GM23338 (cell line): ENCODE measurements around the gene SSH2. TPM values are rescaled to one million over a fixed set of nuclear protein-coding genes. Genes with fewer than 3 reads are reported as not detected.

Experiments used
- EZH2phosphoT487 ChIP-seq: fragments of 200-600 bp; sonication (generic); IDR thresholded peaks from one replicate; pipeline ENCODE4 v1.8.1; 2018; ENCODE audit warnings: antibody characterized with exemption; ENCODE audit not compliant: unreplicated experiment
- JUNB ChIP-seq: IDR thresholded peaks from one replicate; pipeline ENCODE4 v1.6.1; 2016; ENCODE audit warnings: antibody characterized with exemption; ENCODE audit not compliant: unreplicated experiment
- NANOG ChIP-seq: IDR thresholded peaks from 2 replicates; pipeline ENCODE4 v1.6.1; 2016; ENCODE audit warnings: antibody characterized with exemption, borderline replicate concordance
- POLR2AphosphoS5 ChIP-seq: IDR thresholded peaks from 2 replicates; pipeline ENCODE4 v1.6.1; 2016; ENCODE audit warnings: antibody characterized with exemption, low read depth
- ZNF114 ChIP-seq: fragments of 250-450 bp; sonication (Bioruptor Pico); IDR thresholded peaks from 2 replicates; pipeline ENCODE4 v1.5.0; 2020; ENCODE audit warnings: mild to moderate bottlenecking, moderate library complexity
- ZNF331 ChIP-seq: fragments of 250-450 bp; sonication (Bioruptor Pico); IDR thresholded peaks from 2 replicates; pipeline ENCODE4 v1.5.0; 2020; ENCODE audit warnings: low read depth, mild to moderate bottlenecking, moderate library complexity
- polyA plus RNA-seq: library from polyadenylated mRNA; unstranded; fragments of >200 nt; fragmentation: Nextera tagmentation; extraction: Ambion mirVana; gene quantifications from 2 replicates; pipeline ENCODE4 v1.2.1, GENCODE V29; 2016
- total RNA-seq: library from RNA; depleted of rRNA; stranded (reverse); fragments of >200 nt; shearing (Covaris generic); gene quantifications from 2 replicates; pipeline ENCODE4 v1.2.3, GENCODE V29; 2014
- TF ChIP-seq, protein P1 (sequence below): fragments of 250-450 bp; sonication (Bioruptor Pico); IDR thresholded peaks from 2 replicates; pipeline ENCODE4 v1.5.0; 2020; ENCODE audit warnings: mild to moderate bottlenecking, moderate library complexity
- TF ChIP-seq, protein P2 (sequence below): IDR thresholded peaks from 2 replicates; pipeline ENCODE4 v1.6.1; 2016; ENCODE audit warnings: antibody characterized with exemption
- TF ChIP-seq, protein P3 (sequence below): IDR thresholded peaks from one replicate; pipeline ENCODE4 v1.6.1; 2018; ENCODE audit warnings: antibody characterized with exemption; ENCODE audit not compliant: unreplicated experiment

Gene SSH2
- total and polyA plus RNA-seq, 2 experiments from 2014 or later = 9.9 to 12.1 TPM

DNA sequence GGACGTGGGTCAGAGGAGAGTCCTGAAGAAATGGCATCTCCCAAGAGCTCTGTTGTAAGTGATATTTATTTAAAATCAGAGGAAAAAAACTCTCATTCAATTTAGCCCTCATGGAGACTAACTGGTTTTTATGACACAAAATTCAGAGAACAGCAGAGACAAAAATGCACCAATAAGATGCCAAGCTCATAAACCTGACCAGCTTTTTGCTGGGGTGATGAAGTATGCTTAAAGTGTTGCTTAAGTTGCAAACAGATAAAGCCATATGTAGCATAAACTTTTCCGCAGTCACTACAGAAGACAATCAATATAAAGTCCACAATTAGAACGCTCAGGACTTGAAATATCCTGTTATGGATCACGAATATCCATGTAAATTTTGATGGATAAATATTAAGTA lies 183.4 kb downstream of the SSH2 start (continued):
- TF ChIP-seq, protein P1, sequence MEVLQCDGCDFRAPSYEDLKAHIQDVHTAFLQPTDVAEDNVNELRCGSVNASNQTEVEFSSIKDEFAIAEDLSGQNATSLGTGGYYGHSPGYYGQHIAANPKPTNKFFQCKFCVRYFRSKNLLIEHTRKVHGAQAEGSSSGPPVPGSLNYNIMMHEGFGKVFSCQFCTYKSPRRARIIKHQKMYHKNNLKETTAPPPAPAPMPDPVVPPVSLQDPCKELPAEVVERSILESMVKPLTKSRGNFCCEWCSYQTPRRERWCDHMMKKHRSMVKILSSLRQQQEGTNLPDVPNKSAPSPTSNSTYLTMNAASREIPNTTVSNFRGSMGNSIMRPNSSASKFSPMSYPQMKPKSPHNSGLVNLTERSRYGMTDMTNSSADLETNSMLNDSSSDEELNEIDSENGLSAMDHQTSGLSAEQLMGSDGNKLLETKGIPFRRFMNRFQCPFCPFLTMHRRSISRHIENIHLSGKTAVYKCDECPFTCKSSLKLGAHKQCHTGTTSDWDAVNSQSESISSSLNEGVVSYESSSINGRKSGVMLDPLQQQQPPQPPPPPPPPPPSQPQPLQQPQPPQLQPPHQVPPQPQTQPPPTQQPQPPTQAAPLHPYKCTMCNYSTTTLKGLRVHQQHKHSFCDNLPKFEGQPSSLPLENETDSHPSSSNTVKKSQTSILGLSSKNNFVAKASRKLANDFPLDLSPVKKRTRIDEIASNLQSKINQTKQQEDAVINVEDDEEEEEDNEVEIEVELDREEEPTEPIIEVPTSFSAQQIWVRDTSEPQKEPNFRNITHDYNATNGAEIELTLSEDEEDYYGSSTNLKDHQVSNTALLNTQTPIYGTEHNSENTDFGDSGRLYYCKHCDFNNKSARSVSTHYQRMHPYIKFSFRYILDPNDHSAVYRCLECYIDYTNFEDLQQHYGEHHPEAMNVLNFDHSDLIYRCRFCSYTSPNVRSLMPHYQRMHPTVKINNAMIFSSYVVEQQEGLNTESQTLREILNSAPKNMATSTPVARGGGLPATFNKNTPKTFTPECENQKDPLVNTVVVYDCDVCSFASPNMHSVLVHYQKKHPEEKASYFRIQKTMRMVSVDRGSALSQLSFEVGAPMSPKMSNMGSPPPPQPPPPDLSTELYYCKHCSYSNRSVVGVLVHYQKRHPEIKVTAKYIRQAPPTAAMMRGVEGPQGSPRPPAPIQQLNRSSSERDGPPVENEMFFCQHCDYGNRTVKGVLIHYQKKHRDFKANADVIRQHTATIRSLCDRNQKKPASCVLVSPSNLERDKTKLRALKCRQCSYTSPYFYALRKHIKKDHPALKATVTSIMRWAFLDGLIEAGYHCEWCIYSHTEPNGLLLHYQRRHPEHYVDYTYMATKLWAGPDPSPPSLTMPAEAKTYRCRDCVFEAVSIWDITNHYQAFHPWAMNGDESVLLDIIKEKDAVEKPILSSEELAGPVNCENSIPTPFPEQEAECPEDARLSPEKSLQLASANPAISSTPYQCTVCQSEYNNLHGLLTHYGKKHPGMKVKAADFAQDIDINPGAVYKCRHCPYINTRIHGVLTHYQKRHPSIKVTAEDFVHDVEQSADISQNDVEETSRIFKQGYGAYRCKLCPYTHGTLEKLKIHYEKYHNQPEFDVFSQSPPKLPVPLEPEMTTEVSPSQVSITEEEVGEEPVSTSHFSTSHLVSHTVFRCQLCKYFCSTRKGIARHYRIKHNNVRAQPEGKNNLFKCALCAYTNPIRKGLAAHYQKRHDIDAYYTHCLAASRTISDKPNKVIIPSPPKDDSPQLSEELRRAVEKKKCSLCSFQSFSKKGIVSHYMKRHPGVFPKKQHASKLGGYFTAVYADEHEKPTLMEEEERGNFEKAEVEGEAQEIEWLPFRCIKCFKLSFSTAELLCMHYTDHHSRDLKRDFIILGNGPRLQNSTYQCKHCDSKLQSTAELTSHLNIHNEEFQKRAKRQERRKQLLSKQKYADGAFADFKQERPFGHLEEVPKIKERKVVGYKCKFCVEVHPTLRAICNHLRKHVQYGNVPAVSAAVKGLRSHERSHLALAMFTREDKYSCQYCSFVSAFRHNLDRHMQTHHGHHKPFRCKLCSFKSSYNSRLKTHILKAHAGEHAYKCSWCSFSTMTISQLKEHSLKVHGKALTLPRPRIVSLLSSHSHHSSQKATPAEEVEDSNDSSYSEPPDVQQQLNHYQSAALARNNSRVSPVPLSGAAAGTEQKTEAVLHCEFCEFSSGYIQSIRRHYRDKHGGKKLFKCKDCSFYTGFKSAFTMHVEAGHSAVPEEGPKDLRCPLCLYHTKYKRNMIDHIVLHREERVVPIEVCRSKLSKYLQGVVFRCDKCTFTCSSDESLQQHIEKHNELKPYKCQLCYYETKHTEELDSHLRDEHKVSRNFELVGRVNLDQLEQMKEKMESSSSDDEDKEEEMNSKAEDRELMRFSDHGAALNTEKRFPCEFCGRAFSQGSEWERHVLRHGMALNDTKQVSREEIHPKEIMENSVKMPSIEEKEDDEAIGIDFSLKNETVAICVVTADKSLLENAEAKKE (CRISPR knock-in tag) = no peak
- TF ChIP-seq EZH2phosphoT487 (no peak), ZNF114 (no peak), JUNB (no peak), POLR2AphosphoS5 (no peak), NANOG (no peak), ZNF331 (CRISPR knock-in tag) (no peak)
- TF ChIP-seq, protein P2, sequence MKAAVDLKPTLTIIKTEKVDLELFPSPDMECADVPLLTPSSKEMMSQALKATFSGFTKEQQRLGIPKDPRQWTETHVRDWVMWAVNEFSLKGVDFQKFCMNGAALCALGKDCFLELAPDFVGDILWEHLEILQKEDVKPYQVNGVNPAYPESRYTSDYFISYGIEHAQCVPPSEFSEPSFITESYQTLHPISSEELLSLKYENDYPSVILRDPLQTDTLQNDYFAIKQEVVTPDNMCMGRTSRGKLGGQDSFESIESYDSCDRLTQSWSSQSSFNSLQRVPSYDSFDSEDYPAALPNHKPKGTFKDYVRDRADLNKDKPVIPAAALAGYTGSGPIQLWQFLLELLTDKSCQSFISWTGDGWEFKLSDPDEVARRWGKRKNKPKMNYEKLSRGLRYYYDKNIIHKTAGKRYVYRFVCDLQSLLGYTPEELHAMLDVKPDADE = no peak
- TF ChIP-seq, protein P3, sequence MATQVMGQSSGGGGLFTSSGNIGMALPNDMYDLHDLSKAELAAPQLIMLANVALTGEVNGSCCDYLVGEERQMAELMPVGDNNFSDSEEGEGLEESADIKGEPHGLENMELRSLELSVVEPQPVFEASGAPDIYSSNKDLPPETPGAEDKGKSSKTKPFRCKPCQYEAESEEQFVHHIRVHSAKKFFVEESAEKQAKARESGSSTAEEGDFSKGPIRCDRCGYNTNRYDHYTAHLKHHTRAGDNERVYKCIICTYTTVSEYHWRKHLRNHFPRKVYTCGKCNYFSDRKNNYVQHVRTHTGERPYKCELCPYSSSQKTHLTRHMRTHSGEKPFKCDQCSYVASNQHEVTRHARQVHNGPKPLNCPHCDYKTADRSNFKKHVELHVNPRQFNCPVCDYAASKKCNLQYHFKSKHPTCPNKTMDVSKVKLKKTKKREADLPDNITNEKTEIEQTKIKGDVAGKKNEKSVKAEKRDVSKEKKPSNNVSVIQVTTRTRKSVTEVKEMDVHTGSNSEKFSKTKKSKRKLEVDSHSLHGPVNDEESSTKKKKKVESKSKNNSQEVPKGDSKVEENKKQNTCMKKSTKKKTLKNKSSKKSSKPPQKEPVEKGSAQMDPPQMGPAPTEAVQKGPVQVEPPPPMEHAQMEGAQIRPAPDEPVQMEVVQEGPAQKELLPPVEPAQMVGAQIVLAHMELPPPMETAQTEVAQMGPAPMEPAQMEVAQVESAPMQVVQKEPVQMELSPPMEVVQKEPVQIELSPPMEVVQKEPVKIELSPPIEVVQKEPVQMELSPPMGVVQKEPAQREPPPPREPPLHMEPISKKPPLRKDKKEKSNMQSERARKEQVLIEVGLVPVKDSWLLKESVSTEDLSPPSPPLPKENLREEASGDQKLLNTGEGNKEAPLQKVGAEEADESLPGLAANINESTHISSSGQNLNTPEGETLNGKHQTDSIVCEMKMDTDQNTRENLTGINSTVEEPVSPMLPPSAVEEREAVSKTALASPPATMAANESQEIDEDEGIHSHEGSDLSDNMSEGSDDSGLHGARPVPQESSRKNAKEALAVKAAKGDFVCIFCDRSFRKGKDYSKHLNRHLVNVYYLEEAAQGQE = no peak
